ENCODE results near the gene PCDHGC5.

Gene PCDHGC5

GRCh38 chr5:141513627-141514329 is 24.9 kb downstream of the PCDHGC5 start:
- no peak for DNase-seq

- no peak for DNase-seq
Measured at GRCh38 chr5:141514330-141515133, 25.7 kb downstream of the PCDHGC5 start.

DNA sequence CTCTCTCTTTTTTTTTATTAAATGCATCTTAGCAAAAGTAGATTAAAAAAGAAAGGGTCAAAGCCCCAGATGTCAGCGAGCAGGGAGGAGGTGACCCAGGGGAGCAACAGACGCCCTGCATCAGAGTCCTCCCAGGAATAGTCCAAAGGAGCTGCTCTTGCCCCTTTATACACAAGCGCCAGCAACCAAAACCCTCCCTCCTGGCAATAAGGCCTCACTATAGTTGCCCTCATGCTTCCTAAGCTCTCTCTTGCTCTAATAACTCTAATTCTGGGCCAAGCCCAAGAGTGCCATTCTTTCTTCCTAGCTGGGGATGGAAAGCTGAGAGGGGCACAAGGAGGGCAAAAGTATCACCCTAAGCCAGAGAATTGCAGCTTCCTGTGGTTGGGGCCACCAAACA is 26.3 kb downstream of the PCDHGC5 start:
- no peak for DNase-seq

GRCh38 chr5:141515946-141516671 is 27.2 kb downstream of the PCDHGC5 start:
- DNase-seq, result no peak

DNA sequence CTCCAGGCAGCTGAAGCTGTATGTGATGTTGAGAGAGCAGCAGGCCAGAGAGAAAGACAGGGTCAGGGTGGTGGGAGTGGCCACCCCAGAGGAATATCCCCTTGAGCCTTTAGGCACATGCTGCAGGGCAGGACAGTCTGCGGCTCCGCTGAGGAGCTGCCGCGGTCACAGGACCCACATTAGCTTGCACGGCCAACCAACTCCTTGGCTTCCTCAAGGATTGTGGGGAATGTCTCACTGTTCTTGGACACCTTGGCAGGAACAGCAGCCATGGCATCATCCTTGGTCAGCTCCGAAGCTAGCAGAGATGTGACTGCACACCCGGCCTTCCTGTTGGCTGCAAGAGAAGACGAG is 27.8 kb downstream of the PCDHGC5 start:
- DNase-seq, result no peak

DNA sequence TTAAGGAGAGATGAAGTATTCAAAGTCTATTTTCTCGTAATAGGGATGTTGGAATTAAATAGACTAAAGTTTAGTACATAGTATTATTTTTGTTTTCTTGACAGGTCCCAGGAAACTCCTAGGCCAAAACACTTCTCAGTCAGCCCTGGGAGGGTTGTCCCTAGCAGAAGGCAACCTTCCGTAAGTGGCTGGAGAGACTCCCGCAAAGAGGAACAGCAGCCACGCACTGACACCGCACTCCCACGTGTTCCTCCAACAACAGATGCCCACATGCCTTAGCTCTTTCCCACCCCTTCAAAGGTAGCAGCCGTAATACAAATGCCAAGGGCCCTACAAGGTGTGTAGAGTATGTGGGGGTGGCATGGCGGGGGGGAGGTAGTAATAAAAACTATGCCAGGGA is 28.4 kb downstream of the PCDHGC5 start:
- DNase-seq, result no peak

- DNase-seq, result no peak
Measured at GRCh38 chr5:141517880-141518617, 29.2 kb downstream of the PCDHGC5 start.

DNA sequence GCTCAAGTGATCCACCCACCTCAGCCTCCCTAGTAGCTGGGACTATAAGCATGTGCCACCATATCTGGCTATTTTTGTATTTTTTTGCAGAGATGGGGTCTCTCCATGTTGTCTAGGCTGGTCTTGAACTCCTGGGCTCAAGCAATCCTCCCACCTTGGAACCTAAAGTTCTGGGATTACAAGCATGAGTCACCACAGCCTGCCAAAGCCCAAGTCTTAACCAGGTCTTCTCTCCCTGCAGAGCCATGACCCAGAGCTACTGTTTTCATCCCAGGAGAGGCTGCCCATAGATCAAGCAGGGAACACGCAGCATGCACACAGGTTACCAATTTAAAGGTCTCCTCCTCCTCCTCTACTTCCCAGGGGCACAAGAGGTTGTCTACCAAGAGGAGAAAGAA is 29.7 kb downstream of the PCDHGC5 start:
- DNase-seq, result no peak

- no peak for DNase-seq
Measured at GRCh38 chr5:141519605-141520565, 31.0 kb downstream of the PCDHGC5 start.

DNA sequence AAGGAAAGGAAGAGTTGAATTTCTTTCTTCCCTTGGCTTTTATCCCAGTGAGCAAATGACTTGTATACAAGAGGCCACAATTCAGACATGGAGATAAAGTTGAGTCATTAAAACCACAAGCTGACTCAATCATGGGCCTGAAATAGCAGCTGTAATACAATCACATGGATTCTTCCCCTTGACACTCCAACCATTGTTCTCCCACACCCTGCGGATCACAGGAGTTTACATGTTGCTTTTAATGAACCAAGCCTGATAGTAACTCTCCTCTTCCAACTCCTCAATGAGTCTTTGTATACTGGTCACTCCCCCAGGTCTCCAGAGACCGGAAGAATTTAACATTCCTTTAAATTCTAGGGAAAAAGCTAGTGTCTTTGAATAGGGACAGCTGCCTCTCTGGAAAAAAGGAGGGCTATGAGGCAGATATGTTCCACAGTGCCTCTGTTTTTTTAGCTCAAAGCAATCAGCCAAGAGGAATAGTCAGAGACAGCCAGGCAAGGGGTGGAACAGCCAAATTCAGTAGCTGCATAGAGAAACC is 32.4 kb downstream of the PCDHGC5 start:
- no peak for DNase-seq

GRCh38 chr5:141522301-141522700 is 33.4 kb downstream of the PCDHGC5 start:
- no peak for DNase-seq

DNA sequence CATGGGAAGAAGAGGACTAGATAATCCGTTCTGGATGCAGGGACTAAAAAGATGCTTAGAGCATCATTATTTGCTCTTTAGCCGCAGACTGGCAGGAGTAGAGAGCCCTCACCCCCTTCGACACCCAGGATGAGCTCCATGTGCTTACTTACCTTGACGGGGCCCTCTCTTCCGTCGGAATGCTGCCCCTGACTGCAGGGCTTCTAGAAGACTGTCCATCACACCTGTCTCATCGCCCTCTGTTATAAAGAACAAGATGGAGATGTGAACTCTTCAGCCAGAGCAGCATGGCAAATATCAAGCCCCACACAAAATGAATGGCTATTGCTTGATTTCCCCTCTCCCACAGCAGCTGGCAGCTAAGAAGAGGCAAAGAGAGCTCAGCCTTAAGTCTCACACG is 35.1 kb downstream of the PCDHGC5 start:
- no peak for DNase-seq

- DNase-seq, result no peak
Measured at GRCh38 chr5:141524604-141525597, 36.0 kb downstream of the PCDHGC5 start.

DNA sequence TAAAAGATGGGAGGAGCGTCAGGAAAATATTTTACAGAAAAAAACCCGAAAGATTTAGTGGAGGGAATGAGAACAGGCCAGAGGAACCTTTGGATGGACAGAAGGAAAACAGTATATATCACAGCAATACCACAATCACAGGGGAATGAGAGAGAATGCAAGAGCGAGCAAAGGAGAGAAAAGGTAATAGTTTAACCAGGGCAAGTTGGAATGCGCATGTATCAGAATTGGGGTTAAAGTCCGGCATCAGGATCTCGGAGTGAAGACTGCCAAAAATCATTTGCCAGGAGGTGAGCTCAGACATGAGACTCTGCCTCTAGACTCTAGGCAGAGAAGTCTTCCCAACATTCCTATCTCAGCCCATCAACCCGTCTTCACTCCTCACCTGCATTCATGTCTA is 36.8 kb downstream of the PCDHGC5 start:
- no peak for DNase-seq

GRCh38 chr5:141527426-141527825 is 38.5 kb downstream of the PCDHGC5 start:
- DNase-seq, result no peak

DNA sequence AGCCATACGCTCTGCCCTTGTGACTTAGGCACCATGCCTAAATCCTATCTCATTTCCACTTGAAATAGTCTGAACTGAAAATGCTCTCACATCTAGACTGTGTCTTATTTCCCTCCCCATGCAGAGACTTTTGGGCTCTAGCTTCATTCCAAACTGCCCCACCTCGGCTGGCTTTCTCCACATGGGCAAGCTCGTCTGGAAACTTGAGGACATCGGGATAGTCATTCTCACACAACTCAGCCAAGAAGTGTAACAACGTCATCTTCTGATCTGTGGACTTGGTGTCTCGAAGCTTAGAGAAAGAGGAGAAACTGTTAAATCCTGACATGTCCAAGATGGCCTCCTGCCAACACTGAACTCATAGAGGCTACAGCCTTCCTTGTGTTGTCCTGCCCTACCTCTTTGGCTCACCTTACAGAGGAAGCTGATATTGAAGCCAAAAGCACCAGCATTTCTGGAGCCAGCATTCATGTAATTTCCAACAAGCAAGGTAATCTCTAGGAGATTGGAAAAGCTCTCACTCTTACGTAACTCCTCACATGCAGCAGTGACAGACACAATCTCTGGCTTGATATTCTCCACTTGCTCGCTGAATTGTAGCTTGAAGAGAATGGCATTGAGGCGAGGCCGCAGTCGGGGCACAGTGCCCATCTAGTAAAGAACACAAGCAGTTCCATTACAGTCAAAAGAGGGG is 39.6 kb downstream of the PCDHGC5 start:
- DNase-seq, result no peak

- DNase-seq, result no peak
Measured at GRCh38 chr5:141529002-141529401, 40.1 kb downstream of the PCDHGC5 start.

GRCh38 chr5:141529873-141530272 is 41.0 kb downstream of the PCDHGC5 start:
- DNase-seq, result no peak

- no peak for DNase-seq
Measured at GRCh38 chr5:141532726-141533125, 43.8 kb downstream of the PCDHGC5 start.

GRCh38 chr5:141533897-141534296 is 45.0 kb downstream of the PCDHGC5 start:
- DNase-seq, result no peak
